ENCODE results near the gene ZMYM4. TPM values are rescaled to one million over a fixed set of nuclear protein-coding genes. Genes with fewer than 3 reads are reported as not detected.

The ZMYM4 gene
- total and polyA plus RNA-seq, 2 experiments from 2014 or later: 34.9 to 37.7 TPM

GRCh38 chr1:35386959-35387358 is 118.5 kb downstream of the ZMYM4 start:
- no peaks in the 10 kb centered on the region for H3F3A ChIP-seq (ENCODE audit: insufficient read depth)
- H3K9ac ChIP-seq: no peak overlapping the region
- peaks cover 50% of the 10 kb centered on the region for H3K36me3 ChIP-seq (ENCODE audit: low read depth)
- no peak for DNase-seq
- no peaks in the 10 kb centered on the region for H3K79me2 ChIP-seq (ENCODE audit: insufficient read depth)
- WGBS, 2 experiments (ENCODE audit: low coverage in 1 of 2, low lambda C conversion rate in 2 of 2, missing lambda C conversion rate in 2 of 2): 97 to 98% methylated on average over 6 of the region's 6 CpGs
- no peaks in the 10 kb centered on the region for H3K9me3 ChIP-seq (ENCODE audit: low read depth)
- no peak overlapping the region for H3K4me2 ChIP-seq (ENCODE audit: unreplicated experiment)
- no peak for TF ChIP-seq EZH2 (IDR thresholded peaks at IDR 0.05; ENCODE audit: insufficient read depth, poor library complexity, severe bottlenecking)
- TF ChIP-seq EZH2phosphoT487 (IDR thresholded peaks at IDR 0.05; ENCODE audit: insufficient read depth, low read depth): no peak
- H3K4me3 ChIP-seq: no peak overlapping the region
- no peak overlapping the region for H3K27ac ChIP-seq
- no peaks in the 10 kb centered on the region for H3K27me3 ChIP-seq (replicated peaks; ENCODE audit: insufficient read depth)
- no peak overlapping the region for H2AFZ ChIP-seq
- no peaks in the 10 kb centered on the region for H4K20me1 ChIP-seq (ENCODE audit: insufficient read depth)
- H3K9me2 ChIP-seq (ENCODE audit: insufficient read depth): no peaks in the 10 kb centered on the region
- in situ Hi-C loops (cut with MboI): no loop called here
- H3K4me1 ChIP-seq (ENCODE audit: insufficient read depth): no peaks in the 10 kb centered on the region

GRCh38 chr1:35390600-35391494 is 122.3 kb downstream of the ZMYM4 start:
- no peaks in the 10 kb centered on the region for H3K4me1 ChIP-seq (ENCODE audit: insufficient read depth)
- no peaks in the 10 kb centered on the region for H3K9me2 ChIP-seq (ENCODE audit: insufficient read depth)
- peaks cover 6% of the 10 kb centered on the region; the same call in 1 of the 2 replicates for H3K79me2 ChIP-seq (ENCODE audit: insufficient read depth)
- H2AFZ ChIP-seq: no peak overlapping the region
- in situ Hi-C loops (cut with MboI): no loop called here
- TF ChIP-seq EZH2 (IDR thresholded peaks at IDR 0.05; ENCODE audit: insufficient read depth, poor library complexity, severe bottlenecking) (no peak), EZH2phosphoT487 (IDR thresholded peaks at IDR 0.05; ENCODE audit: insufficient read depth, low read depth) (no peak)
- H3K27me3 ChIP-seq (replicated peaks; ENCODE audit: insufficient read depth): no peaks in the 10 kb centered on the region
- 84 to 87% methylated on average over 10 of the region's 10 CpGs for WGBS, 2 experiments (ENCODE audit: low coverage in 1 of 2, low lambda C conversion rate in 2 of 2, missing lambda C conversion rate in 2 of 2)
- H3K4me2 ChIP-seq (ENCODE audit: unreplicated experiment): no peak overlapping the region
- H3K27ac ChIP-seq: no peak overlapping the region
- H3K9ac ChIP-seq: no peak overlapping the region
- no peak overlapping the region for H3K4me3 ChIP-seq
- H3K36me3 ChIP-seq (ENCODE audit: low read depth): peaks cover 70% of the 10 kb centered on the region
- DNase-seq: no peak
- no peaks in the 10 kb centered on the region for H4K20me1 ChIP-seq (ENCODE audit: insufficient read depth)
- no peaks in the 10 kb centered on the region for H3K9me3 ChIP-seq (ENCODE audit: low read depth)
- no peaks in the 10 kb centered on the region for H3F3A ChIP-seq (ENCODE audit: insufficient read depth)

GRCh38 chr1:35394386-35394785 is 125.9 kb downstream of the ZMYM4 start:
- H3F3A ChIP-seq (ENCODE audit: insufficient read depth): peaks cover 5% of the 10 kb centered on the region; the same call in 1 of the 2 replicates
- H3K9me3 ChIP-seq (ENCODE audit: low read depth): no peaks in the 10 kb centered on the region
- H3K36me3 ChIP-seq (ENCODE audit: low read depth): peaks cover 81% of the 10 kb centered on the region
- no peak for TF ChIP-seq EZH2 (IDR thresholded peaks at IDR 0.05; ENCODE audit: insufficient read depth, poor library complexity, severe bottlenecking)
- TF ChIP-seq EZH2phosphoT487 (IDR thresholded peaks at IDR 0.05; ENCODE audit: insufficient read depth, low read depth): no peak
- no peaks in the 10 kb centered on the region for H4K20me1 ChIP-seq (ENCODE audit: insufficient read depth)
- peaks cover 6% of the 10 kb centered on the region; the same call in 1 of the 2 replicates for H3K79me2 ChIP-seq (ENCODE audit: insufficient read depth)
- no peaks in the 10 kb centered on the region for H3K9me2 ChIP-seq (ENCODE audit: insufficient read depth)
- H3K4me1 ChIP-seq (ENCODE audit: insufficient read depth): no peaks in the 10 kb centered on the region
- H2AFZ ChIP-seq: no peak overlapping the region
- H3K27me3 ChIP-seq (replicated peaks; ENCODE audit: insufficient read depth): no peaks in the 10 kb centered on the region
- no peak for DNase-seq
- WGBS, 2 experiments (ENCODE audit: low coverage in 1 of 2, low lambda C conversion rate in 2 of 2, missing lambda C conversion rate in 2 of 2): 97 to 100% methylated on average over 2 of the region's 2 CpGs
- no peak overlapping the region for H3K27ac ChIP-seq
- no peak overlapping the region for H3K4me3 ChIP-seq
- no peak overlapping the region for H3K4me2 ChIP-seq (ENCODE audit: unreplicated experiment)
- in situ Hi-C loops (cut with MboI): no loop called here
- H3K9ac ChIP-seq: no peak overlapping the region

GRCh38 chr1:35398739-35399138 is 130.2 kb downstream of the ZMYM4 start:
- no peak overlapping the region for H3K27ac ChIP-seq
- TF ChIP-seq EZH2phosphoT487 (IDR thresholded peaks at IDR 0.05; ENCODE audit: insufficient read depth, low read depth) (no peak), EZH2 (IDR thresholded peaks at IDR 0.05; ENCODE audit: insufficient read depth, poor library complexity, severe bottlenecking) (no peak)
- peak; percentile 49 for DNase-seq
- no peaks in the 10 kb centered on the region for H4K20me1 ChIP-seq (ENCODE audit: insufficient read depth)
- no peak overlapping the region for H3K4me2 ChIP-seq (ENCODE audit: unreplicated experiment)
- H3K79me2 ChIP-seq (ENCODE audit: insufficient read depth): peaks cover 6% of the 10 kb centered on the region; the same call in 1 of the 2 replicates
- in situ Hi-C loops (cut with MboI): no loop called here
- H3K9me2 ChIP-seq (ENCODE audit: insufficient read depth): no peaks in the 10 kb centered on the region
- H3F3A ChIP-seq (ENCODE audit: insufficient read depth): peaks cover 5% of the 10 kb centered on the region; the same call in 1 of the 2 replicates
- H3K9ac ChIP-seq: no peak overlapping the region
- no peaks in the 10 kb centered on the region for H3K9me3 ChIP-seq (ENCODE audit: low read depth)
- H3K4me3 ChIP-seq: no peak overlapping the region
- peaks cover 66% of the 10 kb centered on the region for H3K36me3 ChIP-seq (ENCODE audit: low read depth)
- WGBS, 2 experiments (ENCODE audit: low coverage in 1 of 2, low lambda C conversion rate in 2 of 2, missing lambda C conversion rate in 2 of 2): 97 to 100% methylated on average over 3 of the region's 3 CpGs
- no peaks in the 10 kb centered on the region for H3K27me3 ChIP-seq (replicated peaks; ENCODE audit: insufficient read depth)
- H3K4me1 ChIP-seq (ENCODE audit: insufficient read depth): no peaks in the 10 kb centered on the region
- H2AFZ ChIP-seq: no peak overlapping the region

All from GM23248 (cell line).